Measurements from ENCODE around the gene PCDHGB5.
"Not testable (repeated sequence)": the region's sequence is repeated elsewhere in the genome, so short reads cannot be mapped to it uniquely, and the experiment has no call there.

PCDHGB5 gene

GRCh38 chr5:141366016-141366896 is 31.5 kb upstream of the PCDHGB5 start:
- no peak overlapping the region for H3K4me3 ChIP-seq (ENCODE audit: low read depth, low read length)
- H3K4me1 ChIP-seq = no peaks in the 10 kb centered on the region
- no peak for TF ChIP-seq CTCF (IDR thresholded peaks at IDR 0.05; ENCODE audit: low read depth, low read length)
- H3K27me3 ChIP-seq = no peaks in the 10 kb centered on the region
- no peaks in the 10 kb centered on the region; the same call in 1 of the 2 replicates for H3K9me3 ChIP-seq
- no peak for DNase-seq
- peaks cover 41% of the 10 kb centered on the region for H3K36me3 ChIP-seq

GRCh38 chr5:141369994-141370848 is 27.5 kb upstream of the PCDHGB5 start, which contains the start of gene PCDHGB3:
Gene PCDHGB3, plus strand, starts transcription at chr5:141370242. Its CDS starts 153 bp downstream, at chr5:141370395.
- Histone ChIP-seq H3K4me1 (no peaks in the 10 kb centered on the region), H3K4me3 (ENCODE audit: low read depth, low read length) (no peak within 1 kb of the TSS), H3K36me3 (peaks cover 37% of the 10 kb centered on the region), H3K9me3 (peaks cover 2% of the 10 kb centered on the region; the same call in 1 of the 2 replicates), H3K27me3 (no peaks in the 10 kb centered on the region)
- TF ChIP-seq CTCF (IDR thresholded peaks at IDR 0.05; ENCODE audit: low read depth, low read length) = no peak
- no peak for DNase-seq

GRCh38 chr5:141371572-141372475 is 25.9 kb upstream of the PCDHGB5 start:
- TF ChIP-seq CTCF (IDR thresholded peaks at IDR 0.05; ENCODE audit: low read depth, low read length) = no peak
- H3K9me3 ChIP-seq = peaks cover 2% of the 10 kb centered on the region; the same call in 1 of the 2 replicates
- peaks cover 29% of the 10 kb centered on the region for H3K36me3 ChIP-seq
- DNase-seq = no peak
- no peaks in the 10 kb centered on the region for H3K27me3 ChIP-seq
- H3K4me1 ChIP-seq = no peaks in the 10 kb centered on the region
- H3K4me3 ChIP-seq (ENCODE audit: low read depth, low read length) = no peak overlapping the region

GRCh38 chr5:141373673-141374317 is 24.0 kb upstream of the PCDHGB5 start, which contains the start of gene PCDHGA6:
Gene PCDHGA6, plus strand, starts transcription at chr5:141373891. Its CDS starts 193 bp downstream, at chr5:141374084.
- peaks cover 2% of the 10 kb centered on the region; the same call in 1 of the 2 replicates for H3K9me3 ChIP-seq
- no peak for DNase-seq
- no peaks in the 10 kb centered on the region for H3K27me3 ChIP-seq
- H3K4me1 ChIP-seq = no peaks in the 10 kb centered on the region
- TF ChIP-seq CTCF (IDR thresholded peaks at IDR 0.05; ENCODE audit: low read depth, low read length) = no peak
- no peak within 1 kb of the TSS for H3K4me3 ChIP-seq (ENCODE audit: low read depth, low read length)
- peaks cover 29% of the 10 kb centered on the region for H3K36me3 ChIP-seq

- Histone ChIP-seq H3K4me1 (no peaks in the 10 kb centered on the region), H3K27me3 (no peaks in the 10 kb centered on the region), H3K36me3 (peaks cover 29% of the 10 kb centered on the region), H3K9me3 (peaks cover 2% of the 10 kb centered on the region; the same call in 1 of the 2 replicates), H3K4me3 (ENCODE audit: low read depth, low read length) (no peak overlapping the region)
- no peak for DNase-seq
- TF ChIP-seq CTCF (IDR thresholded peaks at IDR 0.05; ENCODE audit: low read depth, low read length) = no peak
Observed at GRCh38 chr5:141374627-141375026, 23.1 kb upstream of the PCDHGB5 start.

- peaks cover 25% of the 10 kb centered on the region for H3K36me3 ChIP-seq
- not testable (repeated sequence) for H3K4me1 ChIP-seq; H3K27me3 ChIP-seq; H3K4me3 ChIP-seq (ENCODE audit: low read depth, low read length); DNase-seq; H3K9me3 ChIP-seq
Observed at GRCh38 chr5:141375444-141376155, 22.1 kb upstream of the PCDHGB5 start.
